Nephron (organoid): ENCODE results near the gene RSU1.

Source experiments
- H3K27ac Mint-ChIP-seq, 3 experiments: 2 replicates each; pipeline ENCODE4 v1.8.0; 2020; ENCODE audit warnings: mixed read lengths in 3 of 3, mild to moderate bottlenecking in 2 of 3, moderate library complexity in 1 of 3
- H3K27me3 Mint-ChIP-seq: 2 replicates; pipeline ENCODE4 v1.8.0; 2021; ENCODE audit warnings: low read depth, mild to moderate bottlenecking, moderate library complexity, mixed read lengths
- H3K36me3 Mint-ChIP-seq: 2 replicates; pipeline ENCODE4 v1.8.0; 2020; ENCODE audit warnings: low read depth, mixed read lengths
- H3K4me1 Mint-ChIP-seq: 2 replicates; pipeline ENCODE4 v1.8.0; 2020; ENCODE audit warnings: mixed read lengths
- H3K4me3 Mint-ChIP-seq, 3 experiments: 2 replicates each; pipeline ENCODE4 v1.8.0; 2020; ENCODE audit warnings: mild to moderate bottlenecking in 3 of 3, mixed read lengths in 3 of 3, moderate library complexity in 2 of 3
- H3K9me3 Mint-ChIP-seq: 2 replicates; pipeline ENCODE4 v1.8.0; 2020; ENCODE audit warnings: mixed read lengths
- TF ChIP-seq, protein P1 (sequence below), 3 experiments: fragments of 200-600 bp; sonication (generic); IDR thresholded peaks; one replicate each; pipeline ENCODE4 v1.5.0; 2021; ENCODE audit warnings: antibody characterized with exemption in 3 of 3; ENCODE audit not compliant: unreplicated experiment in 3 of 3

The RSU1 gene

DNA sequence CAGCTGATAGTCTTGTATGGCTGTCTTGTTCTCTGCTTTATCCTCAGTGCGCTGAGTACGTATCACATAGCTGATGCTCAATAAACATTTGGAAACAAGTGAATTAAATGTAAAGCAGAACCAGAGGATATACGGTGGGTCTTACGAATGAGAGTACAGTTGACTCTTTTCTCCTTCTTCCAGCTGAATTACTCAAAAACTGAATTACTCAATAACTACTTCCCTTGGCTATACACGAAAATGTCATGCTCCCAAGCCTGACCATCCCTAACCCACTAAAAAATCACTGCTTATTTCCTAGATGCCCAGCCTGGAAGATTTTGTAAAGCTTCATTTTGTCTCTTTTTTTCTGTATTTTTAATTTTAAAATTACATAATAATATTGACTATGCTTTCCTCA is 3.2 kb upstream of the RSU1 start:
- Mint-ChIP-seq H3K27me3 (peaks cover 28% of the 10 kb centered on the region), H3K9me3 (peaks cover 21% of the 10 kb centered on the region), H3K4me1 (peaks cover 9% of the 10 kb centered on the region), H3K4me3 (no peak overlapping the region), H3K36me3 (peaks cover 18% of the 10 kb centered on the region), H3K27ac (no peak overlapping the region)
- TF ChIP-seq, protein P1, sequence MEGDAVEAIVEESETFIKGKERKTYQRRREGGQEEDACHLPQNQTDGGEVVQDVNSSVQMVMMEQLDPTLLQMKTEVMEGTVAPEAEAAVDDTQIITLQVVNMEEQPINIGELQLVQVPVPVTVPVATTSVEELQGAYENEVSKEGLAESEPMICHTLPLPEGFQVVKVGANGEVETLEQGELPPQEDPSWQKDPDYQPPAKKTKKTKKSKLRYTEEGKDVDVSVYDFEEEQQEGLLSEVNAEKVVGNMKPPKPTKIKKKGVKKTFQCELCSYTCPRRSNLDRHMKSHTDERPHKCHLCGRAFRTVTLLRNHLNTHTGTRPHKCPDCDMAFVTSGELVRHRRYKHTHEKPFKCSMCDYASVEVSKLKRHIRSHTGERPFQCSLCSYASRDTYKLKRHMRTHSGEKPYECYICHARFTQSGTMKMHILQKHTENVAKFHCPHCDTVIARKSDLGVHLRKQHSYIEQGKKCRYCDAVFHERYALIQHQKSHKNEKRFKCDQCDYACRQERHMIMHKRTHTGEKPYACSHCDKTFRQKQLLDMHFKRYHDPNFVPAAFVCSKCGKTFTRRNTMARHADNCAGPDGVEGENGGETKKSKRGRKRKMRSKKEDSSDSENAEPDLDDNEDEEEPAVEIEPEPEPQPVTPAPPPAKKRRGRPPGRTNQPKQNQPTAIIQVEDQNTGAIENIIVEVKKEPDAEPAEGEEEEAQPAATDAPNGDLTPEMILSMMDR (IDR thresholded peaks at IDR 0.05; ENCODE audit: unreplicated experiment in 3 of 3) = no peak

DNA sequence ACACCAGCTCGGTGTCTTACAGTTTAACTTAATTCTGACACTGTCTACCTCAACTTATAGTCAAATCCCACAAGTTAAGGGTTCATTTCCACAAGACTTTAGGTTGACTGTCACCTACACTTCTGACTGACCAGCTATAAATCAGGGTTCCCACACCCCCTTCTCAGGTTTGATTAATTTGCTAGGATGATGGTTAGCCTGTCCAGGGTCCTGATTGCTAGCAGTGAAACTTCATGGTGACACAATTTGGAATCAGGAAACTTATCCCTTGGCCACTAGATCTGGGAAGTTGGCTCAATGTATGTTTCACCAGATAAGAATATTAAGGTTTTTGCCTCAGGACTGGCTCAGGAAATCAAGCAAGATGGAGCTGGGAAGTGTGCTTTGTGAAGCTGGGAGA is 2.8 kb upstream of the RSU1 start:
- TF ChIP-seq, protein P1 (IDR thresholded peaks at IDR 0.05; ENCODE audit: unreplicated experiment in 3 of 3) = no peak
- Mint-ChIP-seq H3K27ac (no peak overlapping the region), H3K27me3 (peaks cover 25% of the 10 kb centered on the region), H3K36me3 (peaks cover 21% of the 10 kb centered on the region), H3K9me3 (peaks cover 21% of the 10 kb centered on the region), H3K4me1 (peaks cover 13% of the 10 kb centered on the region), H3K4me3 (peak overlapping the region; percentile 20 to 43 (median 24))

DNA sequence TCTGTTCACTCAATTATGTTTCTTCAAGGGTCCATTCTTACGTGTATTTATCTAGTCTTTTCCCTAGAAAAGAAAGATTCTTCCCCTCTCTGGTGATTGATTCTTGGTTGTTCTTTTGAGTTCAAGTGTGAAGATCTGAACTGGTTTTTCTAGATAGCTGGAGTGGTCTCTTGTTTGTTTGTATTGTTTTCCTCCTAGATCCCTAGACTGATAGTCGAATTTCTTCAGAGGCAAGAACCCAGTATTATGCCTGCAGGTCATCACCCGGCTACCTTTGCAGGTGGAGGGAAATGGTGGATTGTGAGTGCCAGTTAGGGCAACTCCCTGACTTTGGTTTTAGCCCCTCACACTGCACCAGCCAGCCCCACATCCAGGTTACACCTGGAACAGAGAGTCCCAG is 2.2 kb upstream of the RSU1 start:
- H3K9me3 Mint-ChIP-seq = peaks cover 21% of the 10 kb centered on the region
- H3K4me1 Mint-ChIP-seq = peaks cover 14% of the 10 kb centered on the region
- no peak overlapping the region for H3K27ac Mint-ChIP-seq
- peaks cover 21% of the 10 kb centered on the region for H3K36me3 Mint-ChIP-seq
- peaks cover 20% of the 10 kb centered on the region for H3K27me3 Mint-ChIP-seq
- TF ChIP-seq, protein P1 (IDR thresholded peaks at IDR 0.05; ENCODE audit: unreplicated experiment in 3 of 3) = no peak
- H3K4me3 Mint-ChIP-seq = peak overlapping the region; percentile 16 to 50 (median 32)

DNA sequence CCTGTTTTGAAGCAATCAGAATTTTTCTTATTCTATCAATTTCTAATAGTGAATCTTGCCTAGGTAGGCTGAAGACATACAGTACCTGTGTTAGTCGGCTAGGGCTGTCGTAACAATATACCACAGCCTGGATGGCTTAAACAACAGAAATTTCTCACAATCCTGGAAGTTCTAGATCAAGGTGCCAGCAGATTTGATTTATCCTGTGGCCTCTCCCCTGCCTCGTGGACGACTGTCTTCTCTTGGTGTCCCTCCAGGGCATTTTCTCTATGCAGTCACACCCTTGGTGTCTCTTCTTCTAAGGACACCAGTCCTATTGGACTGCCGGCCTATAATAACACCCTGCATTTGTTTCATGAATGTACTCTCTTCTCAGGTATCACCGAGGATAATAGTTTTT is 1.8 kb upstream of the RSU1 start:
- peaks cover 21% of the 10 kb centered on the region for H3K9me3 Mint-ChIP-seq
- peak overlapping the region; percentile 16 to 50 (median 32) for H3K4me3 Mint-ChIP-seq
- H3K27me3 Mint-ChIP-seq = peaks cover 19% of the 10 kb centered on the region
- H3K36me3 Mint-ChIP-seq = peaks cover 21% of the 10 kb centered on the region
- no peak overlapping the region for H3K27ac Mint-ChIP-seq
- H3K4me1 Mint-ChIP-seq = peaks cover 14% of the 10 kb centered on the region
- TF ChIP-seq, protein P1 (IDR thresholded peaks at IDR 0.05; ENCODE audit: unreplicated experiment in 3 of 3) = no peak

DNA sequence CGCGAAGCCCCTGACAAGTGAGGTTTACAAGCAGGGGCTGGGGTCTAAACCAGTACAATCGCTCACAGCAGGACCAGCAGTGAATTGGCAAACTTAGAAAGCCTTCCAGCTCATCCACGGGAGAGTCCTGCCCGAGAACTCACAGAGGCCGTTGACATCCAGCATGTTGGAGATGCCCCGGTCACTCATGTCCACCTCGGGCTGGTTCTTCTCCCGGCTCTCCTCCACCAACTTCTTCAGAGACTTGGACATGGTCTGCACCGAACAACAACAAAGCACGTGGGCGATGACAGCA is 447 bp downstream of the RSU1 start:
- H3K4me3 Mint-ChIP-seq = peak overlapping the region; percentile 90 to 95 (median 93)
- H3K27ac Mint-ChIP-seq = peak overlapping the region; percentile 52 to 79 (median 79)
- TF ChIP-seq, protein P1 (IDR thresholded peaks at IDR 0.05; ENCODE audit: unreplicated experiment in 3 of 3) = no peak
- peaks cover 6% of the 10 kb centered on the region for H3K27me3 Mint-ChIP-seq
- H3K36me3 Mint-ChIP-seq = peaks cover 10% of the 10 kb centered on the region
- H3K9me3 Mint-ChIP-seq = peaks cover 7% of the 10 kb centered on the region
- H3K4me1 Mint-ChIP-seq = peaks cover 16% of the 10 kb centered on the region

DNA sequence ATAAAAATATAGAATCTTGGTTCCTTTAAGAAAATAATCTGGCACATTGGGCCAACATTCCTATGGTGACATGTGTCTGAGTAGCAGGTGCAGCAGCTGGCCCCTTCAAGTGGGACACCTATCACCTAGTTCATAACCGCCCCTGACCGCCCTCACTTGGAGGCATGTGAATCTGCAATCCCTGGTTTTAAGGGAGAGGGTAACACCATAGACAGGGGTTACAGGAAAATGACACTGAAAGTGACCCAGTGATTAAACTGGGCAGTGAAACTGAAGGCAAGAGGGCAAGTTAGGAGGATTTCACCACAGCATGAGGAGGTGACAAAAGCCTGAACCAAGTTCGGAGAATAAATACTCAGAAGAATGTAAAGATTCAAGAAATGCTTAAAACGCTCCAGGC is 1.1 kb downstream of the RSU1 start:
- H3K9me3 Mint-ChIP-seq = peaks cover 4% of the 10 kb centered on the region
- H3K4me1 Mint-ChIP-seq = peaks cover 18% of the 10 kb centered on the region
- peak overlapping the region in 2 of 3 experiments; percentile 36 to 67 for H3K27ac Mint-ChIP-seq
- H3K4me3 Mint-ChIP-seq = peak overlapping the region; percentile 90 to 95 (median 93)
- TF ChIP-seq, protein P1 (IDR thresholded peaks at IDR 0.05; ENCODE audit: unreplicated experiment in 3 of 3) = no peak
- H3K27me3 Mint-ChIP-seq = peaks cover 4% of the 10 kb centered on the region
- peaks cover 7% of the 10 kb centered on the region for H3K36me3 Mint-ChIP-seq
